Measurements from ENCODE around the gene PHF3.

The PHF3 gene, protein sequence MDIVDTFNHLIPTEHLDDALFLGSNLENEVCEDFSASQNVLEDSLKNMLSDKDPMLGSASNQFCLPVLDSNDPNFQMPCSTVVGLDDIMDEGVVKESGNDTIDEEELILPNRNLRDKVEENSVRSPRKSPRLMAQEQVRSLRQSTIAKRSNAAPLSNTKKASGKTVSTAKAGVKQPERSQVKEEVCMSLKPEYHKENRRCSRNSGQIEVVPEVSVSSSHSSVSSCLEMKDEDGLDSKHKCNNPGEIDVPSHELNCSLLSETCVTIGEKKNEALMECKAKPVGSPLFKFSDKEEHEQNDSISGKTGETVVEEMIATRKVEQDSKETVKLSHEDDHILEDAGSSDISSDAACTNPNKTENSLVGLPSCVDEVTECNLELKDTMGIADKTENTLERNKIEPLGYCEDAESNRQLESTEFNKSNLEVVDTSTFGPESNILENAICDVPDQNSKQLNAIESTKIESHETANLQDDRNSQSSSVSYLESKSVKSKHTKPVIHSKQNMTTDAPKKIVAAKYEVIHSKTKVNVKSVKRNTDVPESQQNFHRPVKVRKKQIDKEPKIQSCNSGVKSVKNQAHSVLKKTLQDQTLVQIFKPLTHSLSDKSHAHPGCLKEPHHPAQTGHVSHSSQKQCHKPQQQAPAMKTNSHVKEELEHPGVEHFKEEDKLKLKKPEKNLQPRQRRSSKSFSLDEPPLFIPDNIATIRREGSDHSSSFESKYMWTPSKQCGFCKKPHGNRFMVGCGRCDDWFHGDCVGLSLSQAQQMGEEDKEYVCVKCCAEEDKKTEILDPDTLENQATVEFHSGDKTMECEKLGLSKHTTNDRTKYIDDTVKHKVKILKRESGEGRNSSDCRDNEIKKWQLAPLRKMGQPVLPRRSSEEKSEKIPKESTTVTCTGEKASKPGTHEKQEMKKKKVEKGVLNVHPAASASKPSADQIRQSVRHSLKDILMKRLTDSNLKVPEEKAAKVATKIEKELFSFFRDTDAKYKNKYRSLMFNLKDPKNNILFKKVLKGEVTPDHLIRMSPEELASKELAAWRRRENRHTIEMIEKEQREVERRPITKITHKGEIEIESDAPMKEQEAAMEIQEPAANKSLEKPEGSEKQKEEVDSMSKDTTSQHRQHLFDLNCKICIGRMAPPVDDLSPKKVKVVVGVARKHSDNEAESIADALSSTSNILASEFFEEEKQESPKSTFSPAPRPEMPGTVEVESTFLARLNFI (N-terminal part only)

DNA sequence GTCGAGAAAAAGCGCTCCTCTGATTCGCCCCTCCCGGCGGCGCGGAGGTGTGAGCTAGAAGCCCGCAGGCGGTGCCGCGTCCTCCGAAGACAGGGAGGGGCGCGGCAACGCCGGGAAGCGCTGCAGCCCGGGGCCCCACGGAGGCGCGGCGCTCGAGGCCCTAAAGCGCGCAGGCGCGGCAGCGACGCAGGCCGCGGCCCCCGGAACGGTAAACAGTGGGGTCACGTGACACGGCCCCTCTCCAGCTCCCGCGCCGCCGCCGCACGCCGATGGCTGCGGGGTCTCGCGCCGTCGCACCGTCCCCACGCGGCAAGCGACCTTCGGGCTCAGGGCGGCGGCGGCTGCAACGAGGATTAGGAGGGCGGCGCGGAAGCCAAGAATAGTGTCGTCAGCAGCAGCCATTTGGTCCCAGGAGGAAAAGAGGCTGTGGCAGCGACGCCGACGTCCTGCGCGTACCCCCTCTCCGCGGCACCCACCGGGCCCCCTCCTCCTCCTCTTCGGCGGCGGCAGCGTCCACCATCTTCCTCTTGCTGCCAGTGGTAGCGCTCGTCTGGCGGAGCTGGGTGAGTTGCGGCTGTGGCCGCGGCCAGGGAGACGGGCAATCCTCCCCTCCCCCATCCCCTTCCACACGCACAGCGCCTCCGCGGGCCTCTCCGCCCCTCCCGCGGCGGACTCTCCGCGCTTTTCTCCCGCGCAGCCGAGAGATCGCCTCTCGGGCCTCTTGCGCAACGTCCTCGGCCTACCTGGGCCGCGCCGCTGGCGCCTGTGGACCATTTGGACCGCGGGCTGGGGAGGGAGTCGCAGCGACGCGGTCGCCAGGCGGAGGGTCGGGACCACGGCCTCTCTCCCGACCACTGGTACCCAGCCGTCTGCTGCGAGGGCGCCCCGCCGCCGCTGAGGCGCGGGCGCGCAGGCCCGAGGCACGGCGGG lies at the start of gene PHF3:
PHF3 (plus strand) TSS at position 215 of the 930 bp plus-strand sequence. CDS start 10,750 bp downstream, outside the sequence.
- in situ Hi-C loops (cut with HindIII; ENCODE audit: low sequenced_read_pairs) = no loop called here

DNA sequence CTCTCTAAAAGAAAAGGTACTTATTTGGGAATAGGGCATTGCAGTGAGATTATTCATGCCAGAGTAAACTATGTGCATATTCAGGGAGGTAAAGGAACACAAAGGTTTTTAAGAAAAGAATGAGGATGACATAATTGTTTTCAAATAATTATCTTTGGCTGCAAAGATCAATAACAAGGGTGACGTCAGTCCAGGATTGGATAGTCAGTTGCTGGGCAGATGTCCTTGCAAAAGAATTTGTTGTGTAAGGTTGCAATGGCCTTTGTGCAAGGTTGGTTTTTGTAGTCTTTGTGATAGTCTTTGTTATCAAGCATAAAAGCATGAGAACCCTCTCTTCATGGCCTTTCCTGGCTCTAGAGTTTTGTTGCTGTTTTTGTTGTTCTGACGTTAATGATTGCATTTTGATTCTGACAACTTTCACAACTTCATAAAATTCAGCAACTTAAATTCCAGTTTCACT lies 45.6 kb upstream of the PHF3 start:
- in situ Hi-C loops (cut with HindIII; ENCODE audit: low sequenced_read_pairs) = no loop called here

DNA sequence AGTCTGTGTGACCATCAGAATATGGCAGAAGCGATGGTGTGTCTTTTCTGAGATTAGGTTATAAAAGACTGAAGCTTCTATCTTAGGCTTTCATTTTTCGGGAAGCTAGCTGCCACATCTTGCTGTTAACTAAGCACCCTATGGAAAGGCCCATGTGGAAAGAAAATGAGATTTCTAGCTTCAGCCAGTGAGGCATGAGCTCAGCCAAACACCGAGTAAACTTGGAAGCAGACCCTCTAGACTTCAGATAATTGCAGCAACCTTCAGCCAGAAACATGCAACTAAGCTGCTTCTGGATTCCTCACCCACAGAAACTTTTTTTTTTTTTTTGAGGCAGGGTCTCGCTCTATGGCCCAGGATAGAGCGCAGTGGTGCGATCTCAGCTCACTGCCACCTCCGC lies 42.7 kb upstream of the PHF3 start:
- in situ Hi-C loops (cut with HindIII; ENCODE audit: low sequenced_read_pairs) = no loop called here

DNA sequence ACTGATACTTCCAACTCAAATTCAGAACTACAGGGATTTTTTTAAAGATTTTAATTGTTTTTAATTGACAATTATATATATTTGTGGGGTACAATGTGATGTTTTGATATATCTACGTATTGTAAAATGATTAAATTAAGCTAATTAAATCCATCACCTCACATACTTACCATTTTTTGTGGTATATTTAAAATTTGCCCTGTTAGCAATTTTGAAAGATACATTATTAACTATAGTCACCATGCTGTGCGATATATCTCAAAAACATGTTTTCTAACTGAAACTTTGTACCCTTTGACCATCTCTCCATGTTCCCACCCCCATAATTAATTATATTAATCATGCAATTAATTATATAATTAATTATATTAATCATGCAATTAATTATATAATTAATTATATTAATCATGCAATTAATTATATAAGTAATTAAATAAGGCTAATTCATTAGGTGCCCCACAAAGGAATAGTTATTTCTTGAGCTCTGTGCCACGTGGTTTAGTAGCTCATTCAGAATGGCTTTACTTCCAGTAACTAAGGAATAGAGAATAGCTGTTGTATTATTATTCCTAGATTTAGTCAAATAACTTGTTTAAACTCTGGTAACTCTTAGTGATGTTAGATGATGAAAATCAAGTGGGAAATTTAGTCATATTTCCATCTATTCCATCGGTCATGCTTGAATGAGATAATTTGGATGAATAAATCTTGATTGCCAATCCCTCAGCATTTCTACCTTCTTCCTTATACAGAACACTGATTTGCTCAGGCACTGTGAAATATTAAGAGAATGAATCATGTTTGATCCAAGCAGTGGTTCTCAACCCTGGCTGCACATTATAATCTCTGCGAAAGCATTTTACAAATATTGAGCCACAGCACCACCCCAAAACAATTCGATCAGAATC lies 38.2 kb upstream of the PHF3 start:
- in situ Hi-C loops (cut with HindIII; ENCODE audit: low sequenced_read_pairs) = no loop called here

DNA sequence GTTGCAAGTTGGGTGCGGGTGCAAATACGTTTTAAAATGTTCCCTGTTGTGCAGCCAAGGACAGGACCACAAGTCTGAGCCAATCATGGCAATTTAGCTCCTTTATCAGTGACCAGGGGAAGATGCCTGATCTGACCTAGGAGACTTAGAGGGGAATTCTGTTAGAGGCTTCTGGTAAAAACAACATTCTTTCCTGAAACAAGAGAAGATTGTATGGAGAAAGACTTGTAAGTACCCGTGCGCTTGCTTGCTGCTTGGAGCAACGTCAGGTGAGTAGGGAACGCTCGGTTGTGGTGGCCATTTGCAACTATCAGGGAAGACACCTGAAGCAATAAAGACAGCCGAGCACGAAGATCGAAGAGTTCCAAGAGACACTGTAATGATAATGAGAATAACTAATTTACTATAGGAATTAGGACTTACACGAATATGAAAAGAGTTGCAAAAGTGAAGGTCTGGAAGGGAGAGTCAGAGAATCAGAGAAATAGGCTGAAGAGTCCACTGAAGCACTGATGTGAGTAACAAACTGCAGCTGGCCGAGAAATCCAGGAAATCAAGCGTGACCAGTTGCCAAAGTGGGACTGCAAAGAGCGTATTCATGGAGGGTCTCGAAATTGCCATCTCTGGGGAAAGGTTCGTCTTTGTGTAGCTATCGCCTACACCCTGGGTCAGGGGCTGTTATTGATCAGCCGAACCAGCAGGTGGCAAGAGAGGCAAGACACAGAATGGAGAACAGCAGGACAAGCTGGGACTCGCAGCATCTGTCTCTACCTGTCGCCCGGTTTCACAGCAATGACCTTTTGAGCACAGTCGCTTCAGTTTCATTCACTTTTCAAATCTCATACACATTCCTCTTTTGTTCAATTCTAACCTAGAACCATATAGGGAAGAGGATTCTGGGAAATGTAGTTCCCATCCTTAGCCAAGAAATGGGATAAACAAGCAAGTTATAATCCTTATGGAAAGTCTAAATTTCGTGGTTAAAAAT lies 37.3 kb upstream of the PHF3 start:
- in situ Hi-C loops (cut with HindIII; ENCODE audit: low sequenced_read_pairs) = no loop called here

DNA sequence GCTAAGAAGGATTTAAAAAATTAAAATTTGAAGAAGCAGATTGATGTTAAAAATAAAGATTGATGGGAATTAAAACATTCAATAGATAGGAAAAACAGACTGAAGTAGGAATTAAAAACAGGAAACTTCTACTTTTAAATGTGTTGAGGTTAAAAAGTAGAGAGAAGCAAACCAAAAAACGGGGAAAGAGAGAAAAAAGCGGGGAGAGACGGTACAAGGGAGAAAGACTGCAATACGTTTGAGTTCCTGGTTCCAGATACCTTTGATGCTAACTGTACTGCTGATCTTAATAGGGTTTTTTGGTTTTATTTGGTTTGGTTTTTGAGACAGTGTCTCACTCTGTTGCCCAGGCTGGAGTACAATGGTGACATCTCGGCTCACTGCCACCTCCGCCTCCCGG lies 36.4 kb upstream of the PHF3 start:
- in situ Hi-C loops (cut with HindIII; ENCODE audit: low sequenced_read_pairs) = no loop called here

DNA sequence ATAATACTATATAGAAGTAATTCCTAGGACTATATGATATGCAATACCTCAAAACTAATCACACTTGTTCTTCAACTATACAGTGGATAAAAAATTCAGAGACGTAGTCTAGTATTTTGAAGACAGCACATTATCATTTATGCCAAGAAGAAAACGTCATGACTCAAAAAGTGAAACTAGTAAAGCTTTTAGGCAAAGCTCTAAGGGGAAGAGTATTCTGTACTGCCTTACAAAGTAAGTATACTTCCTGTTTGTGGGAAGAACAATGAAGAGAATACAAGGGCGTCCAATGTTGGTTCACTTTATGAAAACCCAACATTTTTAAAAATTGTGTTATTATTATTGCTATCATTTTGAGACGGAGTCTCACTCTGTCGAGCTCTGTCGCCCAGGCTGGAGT lies 35.5 kb upstream of the PHF3 start:
- in situ Hi-C loops (cut with HindIII; ENCODE audit: low sequenced_read_pairs) = no loop called here

DNA sequence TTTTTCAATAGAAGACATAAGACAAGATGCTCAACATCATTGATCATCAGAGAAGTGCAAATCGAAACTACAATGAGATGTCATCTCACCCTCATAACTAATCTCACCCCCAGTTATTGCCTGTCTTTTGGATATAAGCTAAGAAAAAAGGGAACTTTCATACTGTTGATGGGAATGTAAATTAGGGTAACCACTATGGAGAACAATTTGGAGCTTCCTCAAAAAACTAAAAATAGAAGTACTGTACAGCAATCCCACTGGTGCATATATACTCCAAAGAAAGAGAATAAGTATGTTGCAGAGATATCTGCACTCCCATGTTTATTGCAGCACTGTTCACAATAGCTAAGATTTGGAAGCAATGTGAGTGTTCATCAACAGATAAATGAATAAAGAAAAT lies 26.4 kb upstream of the PHF3 start:
- in situ Hi-C loops (cut with HindIII; ENCODE audit: low sequenced_read_pairs) = no loop called here

DNA sequence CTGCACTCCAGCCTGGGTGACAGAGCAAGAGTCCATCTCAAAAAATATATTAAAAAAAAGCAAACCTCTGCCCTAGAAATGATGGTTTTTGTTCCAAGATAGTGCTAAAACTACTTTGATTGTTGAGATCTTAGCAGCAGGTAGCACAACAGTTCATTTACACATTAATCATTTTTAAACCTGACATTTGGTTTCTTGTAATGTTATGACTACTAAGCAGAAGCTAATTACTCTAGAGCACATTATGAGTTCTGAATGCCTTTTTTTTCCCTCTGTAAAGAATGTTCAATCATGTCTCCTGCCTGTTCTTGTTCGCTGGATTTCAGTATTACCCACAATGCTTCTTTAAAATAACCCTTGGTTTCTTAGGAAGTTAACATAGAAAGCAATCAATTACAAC lies 24.7 kb upstream of the PHF3 start:
- in situ Hi-C loops (cut with HindIII; ENCODE audit: low sequenced_read_pairs) = no loop called here

DNA sequence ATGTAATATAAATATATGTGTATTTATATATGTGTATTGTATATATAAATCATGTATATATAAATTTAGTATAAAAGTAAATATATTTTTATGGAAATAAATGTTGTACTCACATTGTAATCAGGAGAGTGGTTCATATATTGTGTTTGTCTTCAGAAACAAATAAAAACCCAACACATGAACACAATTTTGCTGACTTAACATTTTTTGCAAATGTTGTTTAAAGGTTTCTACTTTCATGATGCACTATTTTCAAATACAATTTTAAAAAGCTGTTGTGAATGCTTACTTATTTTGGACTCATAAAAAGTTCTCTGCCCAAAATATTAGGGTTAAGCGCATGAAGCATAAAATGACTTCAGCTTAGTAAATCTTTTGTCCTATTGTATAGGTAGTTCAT lies 24.0 kb upstream of the PHF3 start:
- in situ Hi-C loops (cut with HindIII; ENCODE audit: low sequenced_read_pairs) = no loop called here

DNA sequence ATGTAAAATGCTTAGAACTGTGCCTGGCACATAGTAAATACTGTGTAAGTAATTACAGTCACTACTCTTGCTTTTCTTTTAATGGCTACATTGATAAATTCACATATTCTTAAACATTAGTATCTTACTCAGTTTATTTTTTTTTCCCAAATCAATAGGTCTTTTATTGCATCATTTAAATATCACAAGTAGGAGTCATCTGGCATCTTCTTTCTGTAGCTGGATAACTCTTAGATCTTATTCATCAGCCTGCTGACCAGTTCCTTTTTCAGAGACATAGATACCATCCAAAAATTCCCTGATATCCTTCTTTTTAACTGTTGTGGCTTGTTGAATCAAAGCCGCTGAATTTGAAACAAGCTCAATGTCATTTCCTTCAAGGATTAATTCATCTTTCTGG lies 20.0 kb upstream of the PHF3 start:
- in situ Hi-C loops (cut with HindIII; ENCODE audit: low sequenced_read_pairs) = no loop called here

DNA sequence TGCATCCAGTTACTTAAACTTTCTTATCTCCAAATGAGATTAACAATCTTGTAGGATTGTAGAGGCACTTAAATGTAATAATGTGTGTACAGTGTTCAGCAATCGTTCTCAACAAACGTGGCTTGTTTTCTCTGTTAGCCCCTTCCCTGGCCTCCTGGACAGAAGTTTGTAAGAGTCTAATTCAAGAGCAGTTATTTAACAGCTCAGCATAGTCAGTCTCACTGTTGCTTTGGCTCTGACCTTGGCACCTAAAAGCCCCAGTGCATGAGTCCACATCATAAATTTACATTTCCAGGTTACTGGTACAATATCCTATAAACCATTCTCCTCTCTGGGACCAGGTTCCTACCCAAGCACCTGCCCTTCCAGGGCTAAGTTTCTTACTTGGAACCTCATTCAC lies 11.5 kb upstream of the PHF3 start:
- in situ Hi-C loops (cut with HindIII; ENCODE audit: low sequenced_read_pairs) = no loop called here

DNA sequence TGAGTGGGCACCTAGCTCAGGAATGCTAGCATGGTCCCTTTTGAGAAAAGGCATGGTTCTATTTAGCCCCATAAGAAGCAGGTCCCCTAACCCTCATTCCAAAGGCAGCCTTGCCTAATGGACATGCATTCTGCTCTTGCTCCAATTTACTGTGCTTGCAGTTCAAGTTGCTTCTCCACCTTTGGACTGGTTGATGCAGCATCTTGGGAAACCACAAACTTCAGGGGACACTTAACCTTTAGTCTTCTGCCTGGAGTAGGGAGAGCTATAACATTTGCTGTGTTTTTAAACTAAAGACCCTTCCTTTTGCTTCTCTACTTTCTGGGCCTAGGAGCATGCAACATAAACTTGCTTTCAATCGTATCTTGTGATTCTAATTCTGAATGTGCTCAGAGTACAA lies 5.1 kb upstream of the PHF3 start:
- in situ Hi-C loops (cut with HindIII; ENCODE audit: low sequenced_read_pairs) = no loop called here

DNA sequence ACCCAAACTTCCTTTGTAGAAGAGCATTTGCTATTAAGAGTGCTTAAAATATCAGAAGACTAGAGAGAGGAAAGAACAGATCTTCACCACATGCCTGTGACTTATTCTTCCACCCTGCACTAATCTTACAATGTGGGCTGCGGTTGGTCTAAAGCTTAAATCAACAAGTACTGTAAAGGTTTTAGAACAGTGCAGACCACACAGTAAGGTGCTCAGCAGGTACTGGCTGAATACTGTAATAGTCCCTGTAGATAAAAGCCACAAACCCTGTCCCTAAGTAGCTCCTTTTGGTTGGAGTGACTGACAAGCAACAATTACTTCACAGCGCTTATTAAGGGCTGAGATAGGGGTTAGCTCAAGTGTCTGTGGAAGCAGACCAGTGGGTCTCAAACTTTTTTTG lies 972 bp upstream of the PHF3 start:
- in situ Hi-C loops (cut with HindIII; ENCODE audit: low sequenced_read_pairs) = no loop called here

DNA sequence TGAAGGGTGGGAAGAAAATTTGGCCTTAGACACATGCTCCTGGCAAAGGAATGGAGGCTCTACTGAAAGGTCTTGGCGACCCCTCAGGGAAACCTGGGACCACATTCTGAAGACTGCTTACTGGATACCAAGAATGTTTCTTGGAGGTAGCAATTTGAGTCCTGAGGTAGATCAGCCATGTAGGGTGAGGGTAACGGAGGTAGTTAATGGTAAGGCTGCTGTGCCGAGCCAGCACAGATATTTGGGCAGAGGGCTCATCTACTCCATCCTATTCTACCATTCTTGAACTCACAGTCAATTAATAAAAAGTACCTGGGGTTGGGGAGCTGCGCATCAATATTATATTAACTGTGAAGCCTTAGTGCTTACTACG lies 401 bp upstream of the PHF3 start:
- in situ Hi-C loops (cut with HindIII; ENCODE audit: low sequenced_read_pairs) = no loop called here

DNA sequence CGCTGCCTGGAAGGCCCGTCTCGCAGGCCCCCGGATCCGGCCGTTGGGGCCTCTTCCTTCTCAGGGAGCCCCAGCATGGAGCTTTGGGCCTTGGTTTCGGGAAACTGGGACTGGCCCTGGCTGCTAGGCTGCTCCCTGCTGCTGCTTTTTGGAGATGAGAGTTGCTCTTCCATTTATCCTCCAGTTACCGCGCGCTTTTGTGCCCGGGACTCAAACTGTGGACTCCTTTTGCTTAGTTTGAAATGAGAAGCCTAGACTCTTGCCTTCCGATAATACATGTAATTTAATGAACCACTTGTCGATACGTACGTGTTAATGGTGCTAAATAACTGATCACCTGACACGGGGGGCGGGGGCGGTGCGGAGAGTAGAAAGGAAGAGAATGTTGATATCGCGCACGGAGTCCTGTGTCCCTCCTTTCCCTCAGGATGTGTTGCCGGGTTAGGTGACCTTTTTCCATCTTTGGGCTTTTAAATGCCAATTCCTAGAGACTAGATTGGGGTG lies 968 bp downstream of the PHF3 start:
- in situ Hi-C loops (cut with HindIII; ENCODE audit: low sequenced_read_pairs) = no loop called here

DNA sequence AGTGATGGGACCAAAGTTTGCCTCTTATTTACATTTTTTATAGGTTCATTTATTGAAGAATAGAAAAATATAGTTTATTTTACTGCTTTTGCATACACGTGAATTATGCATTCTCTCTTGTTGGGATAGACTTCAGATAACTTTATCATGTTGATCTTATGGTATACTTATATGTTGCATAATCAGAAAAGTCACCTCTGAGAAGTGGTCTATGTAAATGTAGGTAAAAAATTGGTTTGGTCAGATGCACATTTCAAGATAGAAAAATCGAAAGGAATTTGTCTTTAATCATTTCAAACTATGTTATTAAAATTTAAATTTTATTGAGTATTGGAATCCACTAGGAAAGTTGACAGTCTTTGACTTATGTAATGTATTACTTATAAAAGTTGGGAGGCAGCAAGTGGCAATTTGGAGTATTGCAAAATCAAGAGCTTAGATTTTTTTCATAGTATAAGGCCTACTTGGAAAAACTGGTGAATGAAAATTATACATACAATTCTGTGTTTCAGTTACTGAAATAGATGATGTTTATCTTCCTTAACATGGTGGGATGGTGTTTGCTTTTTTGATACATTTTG lies 2.4 kb downstream of the PHF3 start:
- in situ Hi-C loops (cut with HindIII; ENCODE audit: low sequenced_read_pairs) = no loop called here

DNA sequence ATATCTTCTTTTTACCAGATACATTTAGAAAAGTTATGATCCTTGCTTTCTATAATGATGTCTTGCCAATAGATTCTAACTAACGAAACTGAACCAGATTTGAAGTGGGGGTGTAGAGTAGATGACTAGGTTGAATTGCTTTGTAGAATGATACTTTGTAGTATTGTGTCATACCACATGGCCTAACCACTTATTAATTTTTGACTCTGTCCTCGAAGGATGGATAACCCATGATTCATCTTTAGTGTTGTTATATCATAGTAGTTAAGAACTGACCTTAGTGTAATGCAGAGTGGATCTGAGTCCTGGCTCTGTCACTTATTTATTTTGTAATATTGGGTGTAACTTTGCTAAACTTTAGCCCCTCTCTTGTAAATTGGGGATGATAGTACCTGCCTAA lies 4.5 kb downstream of the PHF3 start:
- in situ Hi-C loops (cut with HindIII; ENCODE audit: low sequenced_read_pairs) = no loop called here

All from endothelial cell of hepatic sinusoid (primary cell).